ENCODE results near the gene TTC39B. TPM values are rescaled to one million over a fixed set of nuclear protein-coding genes. Genes with fewer than 3 reads are reported as not detected.

Gene TTC39B
- total and polyA plus RNA-seq, 2 of the 8 experiments (the other 6 are each of a cell fraction or from before 2014, with no cell fraction given) = 1.6 to 10.9 TPM

- TF ChIP-seq E2F6 (IDR thresholded peaks at IDR 0.05) = no peak
Measured at GRCh38 chr9:15189481-15189880, 117.5 kb downstream of the TTC39B start (continued).

All from H1 (cell line).